ENCODE data around the gene ODAD2. TPM values are rescaled to one million over a fixed set of nuclear protein-coding genes. Genes with fewer than 3 reads are reported as not detected.
"Not testable (repeated sequence)": the region's sequence is repeated elsewhere in the genome, so short reads cannot be mapped to it uniquely, and the experiment has no call there.

ODAD2 gene
- total RNA-seq, 1 donor from 2014 or later, result 0.48 TPM

- H3K9ac ChIP-seq (ENCODE audit: low read length), result peak overlapping the region; percentile 91
Measured at GRCh38 chr10:27997865-27998177, 1.1 kb downstream of the ODAD2 start.

GRCh38 chr10:27995311-27995710, 3.6 kb downstream of the ODAD2 start:
- Mint-ChIP-seq H3K9me3 (ENCODE audit: unreplicated experiment) (no peaks in the 10 kb centered on the region), H3K27ac (ENCODE audit: unreplicated experiment) (no peak overlapping the region), H3K4me1 (ENCODE audit: low read depth, unreplicated experiment) (no peaks in the 10 kb centered on the region), H3K36me3 (ENCODE audit: low read depth, unreplicated experiment) (no peaks in the 10 kb centered on the region), H3K27me3 (ENCODE audit: low read depth, unreplicated experiment) (peaks cover 7% of the 10 kb centered on the region), H3K4me3 (ENCODE audit: unreplicated experiment) (no peak overlapping the region)
- no peak overlapping the region for H3K4me3 ChIP-seq (ENCODE audit: insufficient read depth, low read depth, low read length)
- FAIRE-seq (no peak), DNase-seq (ENCODE audit: low read depth) (no peak)
- H3K36me3 ChIP-seq (ENCODE audit: insufficient read depth, low read length), result no peaks in the 10 kb centered on the region
- no peak overlapping the region for H2AFZ ChIP-seq (ENCODE audit: low read depth, low read length)
- H3K79me2 ChIP-seq (ENCODE audit: insufficient read depth, low read length), result no peaks in the 10 kb centered on the region
- TF ChIP-seq EZH2 (IDR thresholded peaks at IDR 0.05; ENCODE audit: insufficient read depth, low read length), result no peak
- TF ChIP-seq CTCF (IDR thresholded peaks at IDR 0.05; ENCODE audit: insufficient read depth, low read depth, low read length), result no peak
- no peak overlapping the region for H3K4me2 ChIP-seq (ENCODE audit: low read length)
- no peaks in the 10 kb centered on the region for H4K20me1 ChIP-seq (ENCODE audit: insufficient read depth, low read length)
- H3K27ac ChIP-seq (ENCODE audit: low read depth, low read length), result no peak overlapping the region
- no peaks in the 10 kb centered on the region for H3K4me1 ChIP-seq (ENCODE audit: insufficient read depth, low read length)
- no peak overlapping the region for H3K9ac ChIP-seq (ENCODE audit: low read length)
- no peaks in the 10 kb centered on the region for H3K9me3 ChIP-seq (ENCODE audit: insufficient read depth, low read depth, low read length)
- H3K27me3 ChIP-seq (ENCODE audit: insufficient read depth, low read length), result no peaks in the 10 kb centered on the region

More at GRCh38 chr10:27997865-27998177, 1.1 kb downstream of the ODAD2 start:
- no peak for DNase-seq (ENCODE audit: low read depth)
- H2AFZ ChIP-seq (ENCODE audit: low read depth, low read length), result peak overlapping the region; percentile 100
- peak overlapping the region; percentile 48 for H3K27ac ChIP-seq (ENCODE audit: low read depth, low read length)
- Mint-ChIP-seq H3K27me3 (ENCODE audit: low read depth, unreplicated experiment) (peaks cover 7% of the 10 kb centered on the region), H3K4me3 (ENCODE audit: unreplicated experiment) (peak overlapping the region; percentile 92), H3K9me3 (ENCODE audit: unreplicated experiment) (peaks cover 3% of the 10 kb centered on the region), H3K4me1 (ENCODE audit: low read depth, unreplicated experiment) (no peaks in the 10 kb centered on the region), H3K36me3 (ENCODE audit: low read depth, unreplicated experiment) (no peaks in the 10 kb centered on the region), H3K27ac (ENCODE audit: unreplicated experiment) (no peak overlapping the region)
- H3K36me3 ChIP-seq (ENCODE audit: insufficient read depth, low read length), result no peaks in the 10 kb centered on the region
- FAIRE-seq, result no peak
- no peaks in the 10 kb centered on the region for H3K9me3 ChIP-seq (ENCODE audit: insufficient read depth, low read depth, low read length)
- H3K79me2 ChIP-seq (ENCODE audit: insufficient read depth, low read length), result no peaks in the 10 kb centered on the region
- no peaks in the 10 kb centered on the region for H3K27me3 ChIP-seq (ENCODE audit: insufficient read depth, low read length)
- H3K4me2 ChIP-seq (ENCODE audit: low read length), result peak overlapping the region; percentile 100
- no peaks in the 10 kb centered on the region for H4K20me1 ChIP-seq (ENCODE audit: insufficient read depth, low read length)
- peak overlapping the region; percentile 81 for H3K4me3 ChIP-seq (ENCODE audit: insufficient read depth, low read depth, low read length)
- no peaks in the 10 kb centered on the region for H3K4me1 ChIP-seq (ENCODE audit: insufficient read depth, low read length)
- no peak for TF ChIP-seq CTCF (IDR thresholded peaks at IDR 0.05; ENCODE audit: insufficient read depth, low read depth, low read length)
- no peak for TF ChIP-seq EZH2 (IDR thresholded peaks at IDR 0.05; ENCODE audit: insufficient read depth, low read length)

- H3K27me3 Mint-ChIP-seq (ENCODE audit: low read depth, unreplicated experiment); H3K79me2 ChIP-seq (ENCODE audit: insufficient read depth, low read length); H3K4me3 Mint-ChIP-seq (ENCODE audit: unreplicated experiment); H3K4me1 ChIP-seq (ENCODE audit: insufficient read depth, low read length); H3K9ac ChIP-seq (ENCODE audit: low read length); H3K27ac Mint-ChIP-seq (ENCODE audit: unreplicated experiment); H3K36me3 Mint-ChIP-seq (ENCODE audit: low read depth, unreplicated experiment); H3K27ac ChIP-seq (ENCODE audit: low read depth, low read length); H3K36me3 ChIP-seq (ENCODE audit: insufficient read depth, low read length); H4K20me1 ChIP-seq (ENCODE audit: insufficient read depth, low read length); H3K27me3 ChIP-seq (ENCODE audit: insufficient read depth, low read length); DNase-seq (ENCODE audit: low read depth); H3K4me2 ChIP-seq (ENCODE audit: low read length); FAIRE-seq; H2AFZ ChIP-seq (ENCODE audit: low read depth, low read length); H3K4me3 ChIP-seq (ENCODE audit: insufficient read depth, low read depth, low read length); H3K4me1 Mint-ChIP-seq (ENCODE audit: low read depth, unreplicated experiment); H3K9me3 ChIP-seq (ENCODE audit: insufficient read depth, low read depth, low read length); H3K9me3 Mint-ChIP-seq (ENCODE audit: unreplicated experiment): not testable (repeated sequence)
Measured at GRCh38 chr10:27989357-27989756, 9.5 kb downstream of the ODAD2 start.

All from astrocyte (in vitro differentiated cells and primary cell).